22Rv1 (cell line): Measurements from ENCODE around the gene RAB30.

ENCODE experiments used
- ZFX ChIP-seq: fragments of 450-650 bp; IDR thresholded peaks from 2 replicates; pipeline ENCODE4 v1.6.1; 2017; ENCODE audit warnings: antibody characterized with exemption, borderline replicate concordance
- TF ChIP-seq, protein P1 (sequence below): fragments of 450-650 bp; IDR thresholded peaks from 2 replicates; pipeline ENCODE4 v1.5.1; 2017; ENCODE audit warnings: mild to moderate bottlenecking

DNA sequence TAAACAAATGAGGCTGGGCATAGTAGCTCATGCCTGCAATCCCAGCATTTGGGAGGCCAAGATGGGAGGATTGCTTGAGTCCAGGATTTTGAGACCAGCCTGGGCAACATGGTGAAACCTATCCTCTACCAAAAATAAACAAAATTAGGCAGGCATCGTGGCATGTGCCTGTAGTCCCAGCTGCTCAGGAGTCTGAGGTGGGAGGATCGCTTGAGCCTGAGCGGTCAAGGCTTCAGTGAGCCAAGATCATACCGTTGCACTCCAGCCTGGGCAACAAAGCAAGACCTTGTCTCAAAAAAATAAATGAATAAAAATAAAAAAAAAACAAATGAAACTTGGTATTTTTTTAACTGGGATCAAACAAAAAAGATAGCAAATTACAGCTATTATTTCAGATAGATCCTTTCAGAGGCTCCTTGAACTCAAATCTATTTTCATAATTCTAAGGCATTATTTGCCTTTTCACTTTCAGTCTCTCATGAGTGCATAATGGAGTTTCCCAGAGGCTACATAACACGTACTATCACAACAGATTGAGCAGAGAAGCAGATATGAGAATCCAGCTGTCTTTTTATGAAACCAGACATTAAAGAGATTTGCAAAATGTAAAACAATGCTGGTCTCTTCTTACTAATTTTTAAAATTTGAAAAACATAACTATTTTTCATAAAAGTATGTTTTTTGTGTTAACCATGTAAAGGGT, 147.0 kb downstream of the RAB30 start:
- TF ChIP-seq, protein P1, sequence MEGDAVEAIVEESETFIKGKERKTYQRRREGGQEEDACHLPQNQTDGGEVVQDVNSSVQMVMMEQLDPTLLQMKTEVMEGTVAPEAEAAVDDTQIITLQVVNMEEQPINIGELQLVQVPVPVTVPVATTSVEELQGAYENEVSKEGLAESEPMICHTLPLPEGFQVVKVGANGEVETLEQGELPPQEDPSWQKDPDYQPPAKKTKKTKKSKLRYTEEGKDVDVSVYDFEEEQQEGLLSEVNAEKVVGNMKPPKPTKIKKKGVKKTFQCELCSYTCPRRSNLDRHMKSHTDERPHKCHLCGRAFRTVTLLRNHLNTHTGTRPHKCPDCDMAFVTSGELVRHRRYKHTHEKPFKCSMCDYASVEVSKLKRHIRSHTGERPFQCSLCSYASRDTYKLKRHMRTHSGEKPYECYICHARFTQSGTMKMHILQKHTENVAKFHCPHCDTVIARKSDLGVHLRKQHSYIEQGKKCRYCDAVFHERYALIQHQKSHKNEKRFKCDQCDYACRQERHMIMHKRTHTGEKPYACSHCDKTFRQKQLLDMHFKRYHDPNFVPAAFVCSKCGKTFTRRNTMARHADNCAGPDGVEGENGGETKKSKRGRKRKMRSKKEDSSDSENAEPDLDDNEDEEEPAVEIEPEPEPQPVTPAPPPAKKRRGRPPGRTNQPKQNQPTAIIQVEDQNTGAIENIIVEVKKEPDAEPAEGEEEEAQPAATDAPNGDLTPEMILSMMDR: no peak
- no peak for TF ChIP-seq ZFX
